Uterus (tissue), 4 donors: ENCODE measurements around the gene BORCS6. TPM values are rescaled to one million over a fixed set of nuclear protein-coding genes. Genes with fewer than 3 reads are reported as not detected.

ENCODE experiments used
- DNase-seq, 2 donors: peaks; one replicate each; pipeline ENCODE4 v3.0.0-alpha.2; 2019 to 2020
- H3K27ac ChIP-seq, 2 donors: fragments of 200-600 bp; sonication (generic); 1 replicate in 1 of 2; 2 replicates in 1 of 2; pipeline ENCODE4 v1.5.1; 2016 to 2018
- H3K27me3 ChIP-seq, 2 donors: fragments of 200-600 bp; sonication (generic); one replicate each; pipeline ENCODE4 v1.5.1; 2018 to 2019; ENCODE audit warnings: control low read depth in 1 of 2
- H3K36me3 ChIP-seq, 2 donors: fragments of 200-600 bp; sonication (generic); one replicate each; pipeline ENCODE4 v1.5.1; 2019; ENCODE audit warnings: control low read depth in 1 of 2
- H3K4me1 ChIP-seq, 2 donors: fragments of 200-600 bp; sonication (generic); one replicate each; pipeline ENCODE4 v1.5.1; 2018 to 2019; ENCODE audit warnings: control low read depth in 1 of 2
- H3K4me3 ChIP-seq, 2 donors: fragments of 200-600 bp; sonication (generic); 1 replicate in 1 of 2; 2 replicates in 1 of 2; pipeline ENCODE4 v1.5.1; 2018 to 2019; ENCODE audit warnings: mild to moderate bottlenecking in 1 of 2
- H3K9me3 ChIP-seq, 2 donors: fragments of 200-600 bp; sonication (generic); one replicate each; pipeline ENCODE4 v1.5.1; 2019; ENCODE audit warnings: control low read depth in 1 of 2
- POLR2A ChIP-seq, 2 donors: fragments of 450-650 bp; IDR thresholded peaks; one replicate each; pipeline ENCODE4 v1.6.1; 2016; ENCODE audit warnings: antibody characterized with exemption in 2 of 2, mild to moderate bottlenecking in 1 of 2, moderate library complexity in 1 of 2
- intact Hi-C: fragments of 100-400 bp; cut with DNase I; formaldehyde crosslinking; loops from one replicate; pipeline ENCODE4 v1.15.1; 2023; ENCODE audit warnings: low total_unique reads
- total RNA-seq, 4 donors: library from RNA; depleted of rRNA in 3 of 4; stranded (reverse); fragments of >200 nt in 3 of 4; gene quantifications; one replicate each; pipeline versions ENCODE4 v1.1.0 to v1.2.4, GENCODE V29; 2014 to 2023
- TF ChIP-seq, protein P1 (sequence below), 4 experiments: fragments of 200-600 bp in 2 of 4; fragments of 450-650 bp in 2 of 4; sonication (generic) in 2 of 4; IDR thresholded peaks; one replicate each; pipeline ENCODE4 v1.5.1; 2016 to 2019; ENCODE audit warnings: antibody characterized with exemption in 4 of 4, mild to moderate bottlenecking in 2 of 4, moderate library complexity in 1 of 4
- donor health status: DM: yes; HTN: yes; CAD: no.

Gene BORCS6
- 1 to 10 TPM in 3 of 4 donors, under 1 TPM in 1; under 0.01 to 9.0 (median 6.1) TPM for total RNA-seq

DNA sequence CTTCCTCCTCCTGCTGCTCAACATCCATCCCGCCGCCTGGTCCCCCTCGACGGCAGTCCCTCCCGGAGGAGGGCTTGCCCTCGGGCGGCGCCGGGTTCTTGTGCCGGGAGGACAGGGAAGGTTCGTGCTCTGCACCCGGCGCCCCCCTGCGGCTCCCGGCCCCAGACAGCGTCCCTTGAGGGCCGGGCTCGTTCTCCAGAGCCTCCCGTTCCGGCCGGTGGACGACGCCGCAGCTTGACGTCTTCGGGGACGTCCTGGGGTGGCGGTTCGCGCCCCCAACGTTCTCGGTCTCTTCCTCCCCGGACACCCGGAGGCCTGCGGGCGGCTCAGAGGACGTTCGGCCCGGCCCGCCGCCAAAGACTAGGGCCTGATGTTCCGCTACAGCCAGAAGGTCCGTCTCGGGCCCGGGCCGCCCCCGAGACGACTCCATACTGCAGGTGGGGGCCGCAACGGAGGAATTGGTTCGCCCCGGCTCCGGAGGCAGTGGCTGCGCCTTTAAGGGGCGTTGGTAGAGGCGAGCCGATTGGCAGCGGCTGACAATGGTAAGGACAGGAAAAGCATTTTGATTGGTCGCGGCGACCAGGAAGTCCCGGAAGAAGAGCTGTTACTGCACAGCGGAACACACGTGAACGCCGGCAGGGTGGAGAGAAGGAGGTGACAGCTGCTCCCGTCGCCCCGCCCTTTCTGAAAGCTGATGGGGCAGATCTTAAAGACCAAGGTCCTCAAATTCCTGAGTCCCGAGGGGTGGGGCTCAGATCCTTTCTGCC is at the start of gene BORCS6:
Gene BORCS6 (minus strand): TSS at position 470 of the 767 bp plus-strand sequence. CDS start 40 bp downstream, at position 430.
- Histone ChIP-seq H3K27ac (peak within 1 kb of the TSS; percentile 97 to 99), H3K4me1 (peaks cover 8 to 13% of the 10 kb centered on the region in 2 donors)
- intact Hi-C loops: loop anchor here (5.0 to 10.0 kb wide), 2 partner anchors 32 to 65 kb away; partner anchors contain the start of gene HES7

DNA sequence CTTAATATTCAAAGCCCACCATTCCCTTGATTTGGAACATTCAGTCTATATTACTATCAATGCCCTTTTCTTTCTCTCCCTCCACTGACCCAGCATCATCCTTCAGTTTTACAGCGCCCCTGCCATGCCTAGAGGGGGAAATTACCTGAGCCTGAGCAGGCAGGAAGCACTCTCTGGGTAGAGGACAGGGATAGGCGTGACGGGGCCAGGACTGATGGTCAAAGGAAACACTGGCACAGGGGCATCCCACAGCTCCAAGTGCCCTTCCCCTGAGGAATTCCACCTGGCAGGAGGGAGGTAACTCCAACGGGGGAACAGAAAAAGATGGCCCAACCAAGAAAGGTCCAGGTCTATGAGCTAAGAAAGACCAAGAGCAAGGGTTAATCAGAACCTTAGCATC is 47.9 kb upstream of the BORCS6 start:
- intact Hi-C loops: no loop called here
- no peak for DNase-seq
- H3K36me3 ChIP-seq: no peaks in the 10 kb centered on the region
- H3K4me1 ChIP-seq: no peaks in the 10 kb centered on the region
- H3K9me3 ChIP-seq: no peaks in the 10 kb centered on the region
- no peak overlapping the region for H3K27ac ChIP-seq
- no peak for TF ChIP-seq POLR2A (IDR thresholded peaks at IDR 0.05)
- TF ChIP-seq, protein P1, sequence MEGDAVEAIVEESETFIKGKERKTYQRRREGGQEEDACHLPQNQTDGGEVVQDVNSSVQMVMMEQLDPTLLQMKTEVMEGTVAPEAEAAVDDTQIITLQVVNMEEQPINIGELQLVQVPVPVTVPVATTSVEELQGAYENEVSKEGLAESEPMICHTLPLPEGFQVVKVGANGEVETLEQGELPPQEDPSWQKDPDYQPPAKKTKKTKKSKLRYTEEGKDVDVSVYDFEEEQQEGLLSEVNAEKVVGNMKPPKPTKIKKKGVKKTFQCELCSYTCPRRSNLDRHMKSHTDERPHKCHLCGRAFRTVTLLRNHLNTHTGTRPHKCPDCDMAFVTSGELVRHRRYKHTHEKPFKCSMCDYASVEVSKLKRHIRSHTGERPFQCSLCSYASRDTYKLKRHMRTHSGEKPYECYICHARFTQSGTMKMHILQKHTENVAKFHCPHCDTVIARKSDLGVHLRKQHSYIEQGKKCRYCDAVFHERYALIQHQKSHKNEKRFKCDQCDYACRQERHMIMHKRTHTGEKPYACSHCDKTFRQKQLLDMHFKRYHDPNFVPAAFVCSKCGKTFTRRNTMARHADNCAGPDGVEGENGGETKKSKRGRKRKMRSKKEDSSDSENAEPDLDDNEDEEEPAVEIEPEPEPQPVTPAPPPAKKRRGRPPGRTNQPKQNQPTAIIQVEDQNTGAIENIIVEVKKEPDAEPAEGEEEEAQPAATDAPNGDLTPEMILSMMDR (IDR thresholded peaks at IDR 0.05): no peak
- no peaks in the 10 kb centered on the region for H3K27me3 ChIP-seq
- no peak overlapping the region for H3K4me3 ChIP-seq

More for the DNA sequence above, at the start of gene BORCS6:
- H3K4me3 ChIP-seq: peak within 1 kb of the TSS; percentile 68 to 81
- TF ChIP-seq, protein P1 (IDR thresholded peaks at IDR 0.05): peak in 2 of 4 experiments; percentile 22 to 23
- peak; percentile 85 to 89 for TF ChIP-seq POLR2A (IDR thresholded peaks at IDR 0.05)
- H3K36me3 ChIP-seq: no peaks in the 10 kb centered on the region
- peak; percentile 95 to 98 for DNase-seq
- no peaks in the 10 kb centered on the region for H3K27me3 ChIP-seq
- H3K9me3 ChIP-seq: no peaks in the 10 kb centered on the region

DNA sequence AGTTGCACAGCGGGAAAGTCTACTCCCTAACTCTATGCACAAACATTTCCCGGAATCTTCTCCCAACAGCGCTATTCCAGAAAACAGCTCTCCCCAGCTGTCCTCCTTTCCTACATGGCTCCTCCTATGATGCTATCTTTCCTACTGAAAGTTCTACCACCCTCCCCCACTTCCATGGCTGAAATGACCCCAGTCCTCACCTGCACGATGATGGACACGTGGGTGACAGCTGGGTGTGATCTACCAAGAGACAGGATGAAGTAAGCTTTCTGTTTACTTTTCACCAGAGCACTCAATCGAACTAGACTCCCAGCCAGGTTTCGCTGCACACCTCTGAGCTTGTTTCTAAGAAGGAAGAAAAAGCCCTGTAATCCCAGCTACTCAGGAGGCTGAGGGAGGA is 47.2 kb upstream of the BORCS6 start:
- TF ChIP-seq POLR2A (IDR thresholded peaks at IDR 0.05): no peak
- TF ChIP-seq, protein P1 (IDR thresholded peaks at IDR 0.05): no peak
- no peaks in the 10 kb centered on the region for H3K4me1 ChIP-seq
- no peaks in the 10 kb centered on the region for H3K27me3 ChIP-seq
- no peaks in the 10 kb centered on the region for H3K9me3 ChIP-seq
- no peak overlapping the region for H3K27ac ChIP-seq
- H3K4me3 ChIP-seq: no peak overlapping the region
- intact Hi-C loops: no loop called here
- no peak for DNase-seq
- H3K36me3 ChIP-seq: no peaks in the 10 kb centered on the region

DNA sequence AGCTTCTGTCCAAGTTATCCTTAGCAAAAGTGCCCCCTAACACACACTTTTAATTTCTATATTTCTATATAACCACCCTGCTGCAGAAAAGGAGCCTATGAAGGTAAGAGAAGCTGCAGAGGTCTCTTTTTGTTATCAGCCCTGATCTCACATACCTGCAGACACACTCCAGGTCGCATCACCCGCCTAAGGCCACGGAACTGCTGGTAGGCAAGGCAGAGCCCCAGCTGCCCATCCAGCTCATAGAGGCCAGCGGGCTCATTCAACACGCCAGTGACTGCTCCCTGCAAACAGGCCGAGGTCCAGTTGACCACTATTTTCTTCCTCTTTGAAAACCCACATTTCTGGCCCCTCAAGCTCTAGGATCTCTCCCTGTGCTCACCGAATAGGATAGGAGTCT is 45.7 kb upstream of the BORCS6 start:
- no peak for DNase-seq
- intact Hi-C loops: no loop called here
- TF ChIP-seq, protein P1 (IDR thresholded peaks at IDR 0.05): no peak
- TF ChIP-seq POLR2A (IDR thresholded peaks at IDR 0.05): no peak

More for the DNA sequence above, 45.7 kb upstream of the BORCS6 start:
- Histone ChIP-seq H3K36me3 (no peaks in the 10 kb centered on the region), H3K4me3 (no peak overlapping the region), H3K4me1 (no peaks in the 10 kb centered on the region), H3K27ac (no peak overlapping the region), H3K27me3 (no peaks in the 10 kb centered on the region), H3K9me3 (no peaks in the 10 kb centered on the region)
